Activated CD8-positive, alpha-beta memory T cell treated with anti-CD3 and anti-CD28 coated beads for 1 hour (primary cell): ENCODE results near the gene CREG2.

Source experiments
- DNase-seq, 2 donors: peaks; one replicate each; pipeline ENCODE4 v3.0.0-alpha.2; 2020; ENCODE audit warnings: low read depth in 1 of 2; ENCODE audit errors: extremely low read depth in 1 of 2

CREG2 gene

GRCh38 chr2:101387151-101387834, at the start of gene CREG2:
Gene CREG2 (minus strand): TSS chr2:101387503. CDS start chr2:101387457, 46 bp downstream.
- DNase-seq: peak in 1 of 2 donors; percentile 30

GRCh38 chr2:101435001-101435862, 47.9 kb upstream of the CREG2 start:
- DNase-seq: no peak

- DNase-seq: no peak
Measured at GRCh38 chr2:101433465-101433864, 46.2 kb upstream of the CREG2 start.

- DNase-seq: no peak
Measured at GRCh38 chr2:101432411-101433181, 45.3 kb upstream of the CREG2 start.

- no peak for DNase-seq
Measured at GRCh38 chr2:101431486-101431885, 44.2 kb upstream of the CREG2 start.

- no peak for DNase-seq
Measured at GRCh38 chr2:101430156-101430555, 42.9 kb upstream of the CREG2 start.

- DNase-seq: no peak
Measured at GRCh38 chr2:101429453-101429852, 42.1 kb upstream of the CREG2 start.

GRCh38 chr2:101428422-101429176, 41.3 kb upstream of the CREG2 start:
- no peak for DNase-seq

GRCh38 chr2:101427743-101428142, 40.4 kb upstream of the CREG2 start:
- no peak for DNase-seq

- DNase-seq: no peak
Measured at GRCh38 chr2:101427240-101427639, 39.9 kb upstream of the CREG2 start.

- no peak for DNase-seq
Measured at GRCh38 chr2:101426822-101427221, 39.5 kb upstream of the CREG2 start.

- DNase-seq: no peak
Measured at GRCh38 chr2:101420623-101421022, 33.3 kb upstream of the CREG2 start.

- peak; percentile 19 to 28 for DNase-seq
Measured at GRCh38 chr2:101419096-101419663, 31.9 kb upstream of the CREG2 start.

- DNase-seq: no peak
Measured at GRCh38 chr2:101418460-101419095, 31.3 kb upstream of the CREG2 start.

- no peak for DNase-seq
Measured at GRCh38 chr2:101416609-101417008, 29.3 kb upstream of the CREG2 start.

- DNase-seq: no peak
Measured at GRCh38 chr2:101415884-101416283, 28.6 kb upstream of the CREG2 start.

GRCh38 chr2:101415220-101415619, 27.9 kb upstream of the CREG2 start:
- DNase-seq: no peak

- no peak for DNase-seq
Measured at GRCh38 chr2:101412092-101412694, 24.9 kb upstream of the CREG2 start.

GRCh38 chr2:101410746-101411145, 23.4 kb upstream of the CREG2 start:
- no peak for DNase-seq
